Activated CD8-positive, alpha-beta T cell treated with anti-CD3 and anti-CD28 coated beads, Interleukin-2, amount 10 ng/mL, durations not matched to agents 7 days and 5 days (primary cell): ENCODE measurements around the gene PGLYRP3. TPM values are rescaled to one million over a fixed set of nuclear protein-coding genes. Genes with fewer than 3 reads are reported as not detected.
A peak's percentile ranks its signal among the peaks of the same experiment; 100 is the strongest.
"Not testable (repeated sequence)": the region's sequence is repeated elsewhere in the genome, so short reads cannot be mapped to it uniquely, and the experiment has no call there.

ENCODE experiments used
- ATAC-seq: fragments of 150-1000 bp; cut with Tn5 transposase; one replicate; pipeline ENCODE4 v1.10.0; 2021; ENCODE audit warnings: moderate library complexity
- CTCF ChIA-PET: fragments of 350-600 bp; sonication (Branson Sonifier 250); formaldehyde crosslinking; loops from one replicate; lab custom pipeline; 2021; ENCODE audit warnings: antibody characterized with exemption; lab: Charles Lee
- POLR2A ChIA-PET: fragments of 350-600 bp; sonication (Branson Sonifier 250); formaldehyde crosslinking; loops from one replicate; lab custom pipeline; 2021; ENCODE audit warnings: antibody characterized with exemption; lab: Charles Lee
- DNase-seq: peaks from one replicate; pipeline ENCODE4 v3.0.0-alpha.2; 2020
- H3K27ac Mint-ChIP-seq: one replicate; pipeline ENCODE4 v1.8.0; 2021; ENCODE audit warnings: mild to moderate bottlenecking, mixed read lengths
- H3K27me3 Mint-ChIP-seq: one replicate; pipeline ENCODE4 v1.8.0; 2021; ENCODE audit warnings: low read depth, mixed read lengths
- H3K36me3 Mint-ChIP-seq: one replicate; pipeline ENCODE4 v1.8.0; 2021; ENCODE audit warnings: low read depth, mixed read lengths
- H3K4me1 Mint-ChIP-seq: one replicate; pipeline ENCODE4 v1.8.0; 2021; ENCODE audit warnings: low read depth, mixed read lengths
- H3K4me3 Mint-ChIP-seq: one replicate; pipeline ENCODE4 v1.8.0; 2021; ENCODE audit warnings: mild to moderate bottlenecking, mixed read lengths
- H3K9me3 Mint-ChIP-seq: one replicate; pipeline ENCODE4 v1.8.0; 2022; ENCODE audit warnings: mixed read lengths; ENCODE audit not compliant: insufficient read depth
- total RNA-seq, 2 experiments: library from RNA; stranded (reverse); gene quantifications; one replicate each; pipeline ENCODE4 v1.2.3, GENCODE V29; 2021

Gene PGLYRP3
- total RNA-seq, 2 experiments from 2014 or later = not detected

DNA sequence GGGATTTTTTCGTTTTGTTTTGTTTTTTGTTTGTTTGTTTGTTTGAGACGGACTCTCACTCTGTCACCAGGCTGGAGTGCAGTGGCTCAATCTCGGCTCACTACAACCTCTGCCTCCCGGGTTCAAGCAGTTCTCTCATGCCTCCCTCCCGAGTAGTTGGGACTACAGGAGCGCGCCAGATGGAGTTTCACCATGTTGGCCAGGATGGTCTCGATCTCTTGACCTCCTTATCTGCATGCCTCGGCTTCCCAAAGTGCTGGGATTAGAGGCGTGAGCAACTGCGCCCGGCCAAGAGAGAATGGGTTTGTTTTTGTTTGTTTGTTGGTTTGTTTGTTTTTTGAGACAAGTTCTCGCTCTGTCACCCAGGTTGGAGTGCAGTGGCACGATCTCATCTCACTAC lies 34.3 kb upstream of the PGLYRP3 start:
- H3K4me1 Mint-ChIP-seq = peaks cover 31% of the 10 kb centered on the region
- CTCF ChIA-PET = interaction anchor here (2.8 to 2.9 kb wide), 2 partner anchors 9 to 148 kb away, joined by 10 to 19 read pairs; partner anchors contain the start of gene S100A9
- H3K9me3 Mint-ChIP-seq, H3K36me3 Mint-ChIP-seq, ATAC-seq, H3K4me3 Mint-ChIP-seq, POLR2A ChIA-PET, H3K27ac Mint-ChIP-seq: not testable (repeated sequence)
- peak; percentile 16 for DNase-seq
- peaks cover 59% of the 10 kb centered on the region for H3K27me3 Mint-ChIP-seq

DNA sequence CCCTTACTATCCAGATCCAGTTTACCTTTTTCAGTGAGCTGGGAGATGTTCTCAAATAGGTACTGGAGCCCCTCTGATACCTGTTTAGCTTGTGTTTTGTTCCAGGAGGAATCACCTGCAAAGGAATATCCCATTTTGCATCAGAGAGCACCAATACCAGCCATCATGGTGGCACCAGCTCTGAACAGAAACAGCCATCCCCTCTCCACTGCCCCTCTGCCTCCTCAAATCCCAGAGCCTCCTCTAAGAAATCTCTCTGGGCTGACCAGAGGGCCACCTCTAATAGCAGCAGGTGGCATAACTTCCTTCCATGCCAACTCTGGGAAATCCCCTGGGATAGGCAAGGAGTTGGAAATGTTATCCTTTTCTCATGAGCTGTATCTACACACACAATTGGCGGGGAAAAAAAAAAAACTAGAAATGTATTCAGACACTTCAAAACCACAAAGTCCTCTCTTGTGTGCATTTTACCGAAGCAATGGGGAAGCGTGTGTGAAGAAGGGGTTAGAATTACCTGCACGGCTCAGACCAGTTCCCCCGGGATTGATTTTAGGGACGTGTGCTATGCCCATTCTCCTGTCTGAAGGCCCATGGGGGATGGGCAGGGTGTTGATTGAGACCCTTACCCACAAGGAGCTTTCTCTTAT lies 33.4 kb upstream of the PGLYRP3 start:
- DNase-seq (peak; percentile 18), ATAC-seq (no peak)
- Mint-ChIP-seq H3K36me3 (no peaks in the 10 kb centered on the region), H3K4me3 (no peak overlapping the region), H3K4me1 (peaks cover 31% of the 10 kb centered on the region), H3K9me3 (no peaks in the 10 kb centered on the region), H3K27me3 (peaks cover 60% of the 10 kb centered on the region), H3K27ac (no peak overlapping the region)
- ChIA-PET POLR2A (no interaction called here), CTCF (interaction anchor here (2.8 to 2.9 kb wide), 2 partner anchors 10 to 149 kb away, joined by 10 to 19 read pairs; partner anchors contain the start of gene S100A9)

DNA sequence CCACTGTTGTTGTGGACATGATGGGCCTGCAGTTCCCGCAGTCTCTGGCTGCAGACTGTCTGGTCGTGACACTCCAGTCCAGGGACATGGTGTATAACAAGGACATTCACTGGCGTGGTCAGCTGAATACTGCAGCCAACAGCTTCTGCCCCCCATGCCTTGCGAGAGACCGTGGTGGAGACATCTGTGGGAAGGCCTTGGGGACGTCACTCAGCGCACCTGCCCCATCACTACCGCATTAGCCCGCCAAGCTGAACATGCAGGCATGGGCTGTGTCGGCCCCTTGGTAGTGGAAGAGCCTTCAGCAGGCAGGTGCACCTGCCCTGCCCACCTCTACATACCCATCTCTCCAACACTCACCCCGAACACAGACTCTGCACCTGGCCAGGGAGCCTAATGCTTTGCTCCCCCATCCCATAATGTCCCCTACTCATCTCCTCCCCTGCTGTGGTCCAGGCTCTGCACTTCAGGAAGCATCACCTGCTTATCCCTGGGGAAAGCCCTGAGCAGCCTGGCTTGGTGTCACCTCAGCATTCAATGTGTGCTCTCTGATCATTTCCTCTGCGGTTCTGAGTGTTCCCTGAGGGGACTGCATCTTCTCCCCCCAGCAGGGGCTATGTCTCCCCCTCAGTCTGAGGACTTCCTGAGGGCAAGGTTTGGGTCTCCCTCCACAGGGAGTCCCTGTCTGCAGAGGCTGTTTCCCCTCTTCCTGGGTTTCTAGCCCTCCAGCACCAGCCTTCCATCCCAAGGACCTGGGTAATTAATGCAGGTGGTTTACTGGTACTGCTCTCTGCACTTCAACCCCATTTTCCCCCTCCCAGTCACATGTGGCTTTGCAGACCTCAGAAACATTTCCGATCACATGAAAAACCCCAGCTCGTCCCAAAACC lies 32.7 kb upstream of the PGLYRP3 start:
- Mint-ChIP-seq H3K4me1 (peaks cover 36% of the 10 kb centered on the region), H3K4me3 (no peak overlapping the region), H3K27me3 (peaks cover 54% of the 10 kb centered on the region), H3K27ac (no peak overlapping the region), H3K9me3 (no peaks in the 10 kb centered on the region), H3K36me3 (no peaks in the 10 kb centered on the region)
- POLR2A ChIA-PET = no interaction called here
- CTCF ChIA-PET = interaction anchor here (2.8 to 4.5 kb wide), 3 partner anchors 8 to 150 kb away, joined by 10 to 25 read pairs (median 19); partner anchors contain the start of gene S100A9
- DNase-seq (peak; percentile 24), ATAC-seq (peak; percentile 59)

- H3K4me1 Mint-ChIP-seq = peaks cover 43% of the 10 kb centered on the region
Measured at GRCh38 chr1:153344718-153345025, 31.9 kb upstream of the PGLYRP3 start.

GRCh38 chr1:153343811-153344717 lies 31.3 kb upstream of the PGLYRP3 start:
- ChIA-PET POLR2A (no interaction called here), CTCF (interaction anchor here (1.7 to 4.5 kb wide), 5 partner anchors 9 to 166 kb away, joined by 5 to 25 read pairs (median 10); partner anchors contain the start of gene S100A9)
- ATAC-seq (no peak), DNase-seq (peak; percentile 17)
- no peaks in the 10 kb centered on the region for H3K9me3 Mint-ChIP-seq
- H3K4me1 Mint-ChIP-seq = peaks cover 49% of the 10 kb centered on the region
- H3K27me3 Mint-ChIP-seq = peaks cover 49% of the 10 kb centered on the region
- H3K36me3 Mint-ChIP-seq = no peaks in the 10 kb centered on the region
- H3K4me3 Mint-ChIP-seq = no peak overlapping the region
- H3K27ac Mint-ChIP-seq = no peak overlapping the region

More at GRCh38 chr1:153344718-153345025, 31.9 kb upstream of the PGLYRP3 start:
- Mint-ChIP-seq H3K27me3 (peaks cover 50% of the 10 kb centered on the region), H3K9me3 (no peaks in the 10 kb centered on the region), H3K4me3 (no peak overlapping the region), H3K27ac (no peak overlapping the region), H3K36me3 (no peaks in the 10 kb centered on the region)
- ChIA-PET POLR2A (no interaction called here), CTCF (interaction anchor here (2.8 to 4.5 kb wide), 3 partner anchors 8 to 150 kb away, joined by 10 to 25 read pairs (median 19); partner anchors contain the start of gene S100A9)
- no peak for ATAC-seq
- DNase-seq = peak; percentile 15

GRCh38 chr1:153343040-153343681 lies 30.4 kb upstream of the PGLYRP3 start:
- no peaks in the 10 kb centered on the region for H3K36me3 Mint-ChIP-seq
- CTCF ChIA-PET = interaction anchor here (1.7 to 4.5 kb wide), 3 partner anchors 10 to 167 kb away, joined by 5 to 25 read pairs (median 8); no protein-coding TSS in a partner anchor
- no peak for DNase-seq
- ATAC-seq = no peak
- H3K27ac Mint-ChIP-seq = no peak overlapping the region
- H3K4me1 Mint-ChIP-seq = peaks cover 50% of the 10 kb centered on the region
- POLR2A ChIA-PET = no interaction called here
- no peak overlapping the region for H3K4me3 Mint-ChIP-seq
- no peaks in the 10 kb centered on the region for H3K9me3 Mint-ChIP-seq
- peaks cover 53% of the 10 kb centered on the region for H3K27me3 Mint-ChIP-seq

DNA sequence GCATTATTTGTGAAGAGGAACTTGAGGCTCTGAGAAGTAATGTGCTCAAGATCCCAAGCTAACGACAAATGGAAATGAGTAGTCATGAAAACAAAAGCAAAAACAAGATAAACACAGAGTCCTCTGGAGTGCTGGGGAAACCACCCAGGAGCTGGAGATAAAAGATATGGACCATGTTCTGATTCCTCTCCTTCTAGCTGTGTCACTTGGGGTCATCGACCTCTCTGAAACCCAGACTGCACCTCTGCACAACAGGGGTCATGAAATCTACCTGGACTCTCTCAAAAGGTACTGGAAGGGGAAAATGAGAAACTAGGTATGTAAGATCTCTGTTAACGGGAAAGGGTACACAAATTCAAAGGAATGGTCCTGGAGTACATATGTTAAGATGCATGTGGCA lies 29.4 kb upstream of the PGLYRP3 start:
- Mint-ChIP-seq H3K9me3 (no peaks in the 10 kb centered on the region), H3K36me3 (no peaks in the 10 kb centered on the region), H3K4me3 (no peak overlapping the region), H3K4me1 (peaks cover 50% of the 10 kb centered on the region), H3K27ac (no peak overlapping the region), H3K27me3 (peaks cover 52% of the 10 kb centered on the region)
- ChIA-PET POLR2A (no interaction called here), CTCF (interaction anchor here (1.9 to 4.5 kb wide), 3 partner anchors 11 to 153 kb away, joined by 6 to 25 read pairs (median 8); no protein-coding TSS in a partner anchor)
- ATAC-seq = no peak
- no peak for DNase-seq

- peaks cover 47% of the 10 kb centered on the region for H3K4me1 Mint-ChIP-seq
Measured at GRCh38 chr1:153341431-153341934, 28.7 kb upstream of the PGLYRP3 start.

DNA sequence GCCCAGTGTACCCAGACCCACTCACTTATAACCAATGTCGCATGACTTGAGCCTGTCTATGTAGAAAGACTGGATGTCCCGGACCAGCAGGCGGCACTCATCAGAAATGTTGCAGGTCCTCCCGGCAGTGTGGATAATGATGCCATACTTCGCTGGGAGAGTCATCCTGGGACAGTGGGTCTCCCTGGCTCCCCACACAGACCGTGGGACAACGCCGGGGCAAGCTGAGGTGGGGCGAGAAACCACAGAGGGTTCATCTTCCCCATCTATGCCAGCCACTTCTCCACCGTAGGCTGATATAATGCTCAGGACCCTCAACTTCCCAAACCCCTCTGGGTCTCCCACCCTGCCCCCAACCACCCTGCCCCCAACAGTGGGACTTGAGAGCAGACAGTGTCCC lies 27.6 kb upstream of the PGLYRP3 start:
- no peak for DNase-seq
- ATAC-seq = peak; percentile 4
- Mint-ChIP-seq H3K27me3 (peaks cover 39% of the 10 kb centered on the region), H3K27ac (peak overlapping the region; percentile 41), H3K4me1 (peaks cover 36% of the 10 kb centered on the region), H3K4me3 (no peak overlapping the region), H3K36me3 (no peaks in the 10 kb centered on the region), H3K9me3 (no peaks in the 10 kb centered on the region)
- CTCF ChIA-PET = interaction anchor here (4.5 kb wide), 1 partner anchor 13 kb away, joined by 25 read pairs; no protein-coding TSS in a partner anchor
- POLR2A ChIA-PET = no interaction called here

More at GRCh38 chr1:153341431-153341934, 28.7 kb upstream of the PGLYRP3 start:
- Mint-ChIP-seq H3K27me3 (peaks cover 48% of the 10 kb centered on the region), H3K4me3 (no peak overlapping the region), H3K36me3 (no peaks in the 10 kb centered on the region), H3K9me3 (no peaks in the 10 kb centered on the region), H3K27ac (no peak overlapping the region)
- ChIA-PET CTCF (interaction anchor here (1.9 to 4.5 kb wide), 3 partner anchors 12 to 154 kb away, joined by 6 to 25 read pairs (median 8); no protein-coding TSS in a partner anchor), POLR2A (no interaction called here)
- DNase-seq = peak; percentile 17
- ATAC-seq = no peak

GRCh38 chr1:153339802-153340201 lies 27.1 kb upstream of the PGLYRP3 start:
- peaks cover 32% of the 10 kb centered on the region for H3K4me1 Mint-ChIP-seq
- DNase-seq (peak; percentile 56), ATAC-seq (peak; percentile 80)
- H3K9me3 Mint-ChIP-seq = no peaks in the 10 kb centered on the region
- ChIA-PET POLR2A (no interaction called here), CTCF (no interaction called here)
- H3K36me3 Mint-ChIP-seq = no peaks in the 10 kb centered on the region
- H3K27ac Mint-ChIP-seq = no peak overlapping the region
- peaks cover 40% of the 10 kb centered on the region for H3K27me3 Mint-ChIP-seq
- no peak overlapping the region for H3K4me3 Mint-ChIP-seq
